Measurements from ENCODE around the gene RPL37A.

GRCh38 chr2:216516730-216517350, 18.2 kb downstream of the RPL37A start:
- TF ChIP-seq CTCF (IDR thresholded peaks at IDR 0.05; ENCODE audit: low read length) (peak; percentile 68), EZH2 (optimal IDR thresholded peaks at IDR 0.05; ENCODE audit: low read depth, low read length) (no peak)

Measured in MM.1S (cell line).